ENCODE measurements around the gene ARHGEF25.
"Not testable (repeated sequence)": the region's sequence is repeated elsewhere in the genome, so short reads cannot be mapped to it uniquely, and the experiment has no call there.

ARHGEF25 gene

GRCh38 chr12:57611108-57611826 is at the start of gene ARHGEF25:
Gene ARHGEF25, plus strand, starts transcription at chr12:57611435. Its CDS starts 460 bp downstream, at chr12:57611895.
- no peak for DNase-seq

- DNase-seq, result no peak
Observed at GRCh38 chr12:57563358-57563757, 47.9 kb upstream of the ARHGEF25 start.

- no peak for DNase-seq
Observed at GRCh38 chr12:57564178-57564740, 47.0 kb upstream of the ARHGEF25 start.

- no peak for DNase-seq
Observed at GRCh38 chr12:57568838-57569237, 42.4 kb upstream of the ARHGEF25 start.

- no peak for DNase-seq
Observed at GRCh38 chr12:57569858-57570257, 41.4 kb upstream of the ARHGEF25 start.

- DNase-seq, result not testable (repeated sequence)
Observed at GRCh38 chr12:57570438-57570837, 40.8 kb upstream of the ARHGEF25 start.

- DNase-seq, result no peak
Observed at GRCh38 chr12:57571926-57572762, 39.1 kb upstream of the ARHGEF25 start.

- no peak for DNase-seq
Observed at GRCh38 chr12:57574795-57575194, 36.4 kb upstream of the ARHGEF25 start.

GRCh38 chr12:57575771-57576612 is 35.2 kb upstream of the ARHGEF25 start:
- no peak for DNase-seq

- DNase-seq, result no peak
Observed at GRCh38 chr12:57576613-57577160, 34.5 kb upstream of the ARHGEF25 start.

GRCh38 chr12:57577981-57578758 is 33.1 kb upstream of the ARHGEF25 start:
- DNase-seq, result no peak

- DNase-seq, result no peak
Observed at GRCh38 chr12:57579011-57579410, 32.2 kb upstream of the ARHGEF25 start.

GRCh38 chr12:57579677-57580465 is 31.4 kb upstream of the ARHGEF25 start:
- DNase-seq, result no peak

GRCh38 chr12:57580466-57580795 is 30.8 kb upstream of the ARHGEF25 start:
- DNase-seq, result no peak

- DNase-seq, result no peak
Observed at GRCh38 chr12:57581802-57582201, 29.4 kb upstream of the ARHGEF25 start.

- DNase-seq, result no peak
Observed at GRCh38 chr12:57582440-57582839, 28.8 kb upstream of the ARHGEF25 start.

GRCh38 chr12:57583008-57583831 is 28.0 kb upstream of the ARHGEF25 start:
- DNase-seq, result peak; percentile 76

- no peak for DNase-seq
Observed at GRCh38 chr12:57584050-57584449, 27.2 kb upstream of the ARHGEF25 start.

- peak; percentile 72 for DNase-seq
Observed at GRCh38 chr12:57584690-57585089, 26.5 kb upstream of the ARHGEF25 start.

- DNase-seq, result no peak
Observed at GRCh38 chr12:57585156-57585555, 26.1 kb upstream of the ARHGEF25 start.

Data from inflammatory macrophage treated with lipopolysaccharide for 4 hours (primary cell).